ENCODE data around the gene RFXANK. TPM values are rescaled to one million over a fixed set of nuclear protein-coding genes. Genes with fewer than 3 reads are reported as not detected.

The RFXANK gene
- total RNA-seq (2014; rRNA removed; shearing (Covaris generic)), result 103 and 105 TPM in 2 replicates
- 114 and 115 TPM in 2 replicates for total RNA-seq (2022)
- Bru-seq, nascent RNA, result percentile 59 among the genes with signal in this experiment
- percentile 70 among the genes with signal in this experiment for BruChase-seq, experiment 1, labeled RNA remaining after a 6-hour chase
- BruChase-seq, experiment 2, labeled RNA remaining after a 2-hour chase, result percentile 65 among the genes with signal in this experiment
- long read RNA-seq, transcript RFXANK-202 (8 exons, 1,059 nt), result major isoform, 17 of 71 reads
- long read RNA-seq, transcript RFXANK-203 (9 exons, 1,212 nt), result minor isoform, 16 of 71 reads
- long read RNA-seq, partial matches to known transcripts, result 8 of 71 reads
- long read RNA-seq, other reads (novel, unspliced or antisense), result 28 of 71 reads

DNA sequence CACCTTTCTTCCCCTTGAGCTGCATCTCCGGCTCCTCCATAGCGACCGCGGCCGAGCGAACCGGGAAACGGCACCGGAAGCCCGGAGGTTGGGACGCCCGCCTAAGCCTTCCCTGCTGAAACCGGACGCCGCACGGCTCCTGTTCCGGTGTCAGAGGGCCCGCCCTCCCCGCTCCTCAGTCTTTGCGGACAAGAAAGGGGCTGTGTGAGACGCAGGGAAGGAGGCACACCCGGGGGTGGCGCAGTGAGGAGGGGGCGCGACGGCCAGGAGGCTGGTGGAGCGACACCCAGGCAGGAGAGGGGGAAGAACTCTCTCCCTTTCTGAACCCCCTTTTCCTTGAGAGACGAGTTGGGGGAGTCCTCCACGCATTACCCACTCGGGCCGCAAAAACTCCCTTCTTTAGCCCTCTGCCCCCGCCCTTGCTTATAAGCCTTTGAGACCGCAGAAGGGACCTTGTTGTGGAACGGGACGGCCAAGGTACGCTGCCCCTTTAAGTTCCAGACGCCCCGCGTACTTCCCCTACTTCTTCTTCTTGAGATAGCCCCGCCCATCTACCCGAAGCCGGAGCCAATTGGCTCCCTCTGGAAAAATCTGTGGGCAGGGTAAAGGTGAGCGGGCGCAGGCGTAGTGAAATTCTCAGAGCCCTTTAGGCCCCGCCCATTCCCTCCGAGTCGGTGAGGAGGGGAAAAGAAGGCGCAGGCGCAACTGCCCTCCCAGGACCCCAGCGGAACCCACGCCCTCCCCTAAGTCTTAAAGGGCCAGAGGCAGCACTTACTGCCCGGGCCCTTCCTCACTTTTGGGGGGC is at the start of gene RFXANK, which contains the start of gene BORCS8:
RFXANK (plus strand) TSS at position 181 of the 805 bp plus-strand sequence. CDS start 1,689 bp downstream, outside the sequence.
BORCS8 (minus strand) TSS at position 75 of the 805 bp plus-strand sequence; CDS start at position 40, 35 bp downstream.
- peak; percentile 100 for DNase-seq (ENCODE audit: low spot score)
- CTCF ChIA-PET (ENCODE audit: unreplicated experiment), result interaction anchor here (0.5 to 1.2 kb wide), 2 partner anchors 11 to 141 kb away, joined by 3 to 7 read pairs; partner anchors contain the start of gene NR2C2AP
- Histone ChIP-seq H4K20me1 (ENCODE audit: insufficient read depth, low read length) (no peaks in the 10 kb centered on the region), H3K9me3 (ENCODE audit: low read length) (no peaks in the 10 kb centered on the region), H3K4me3 (ENCODE audit: low read depth, low read length, poor library complexity, severe bottlenecking) (peak within 1 kb of the TSS; percentile 93), H2AFZ (ENCODE audit: low read length) (peak within 1 kb of the TSS; percentile 87; the same call in 1 of the 2 replicates), H3K36me3 (ENCODE audit: insufficient read depth, low read length) (peaks cover 23% of the 10 kb centered on the region), H3K9me2 (ENCODE audit: insufficient read depth, low read length) (no peaks in the 10 kb centered on the region), H3K27ac (ENCODE audit: low read depth, low read length, poor library complexity, severe bottlenecking) (peak within 1 kb of the TSS; percentile 89), H3K4me1 (ENCODE audit: insufficient read depth, low read length, poor library complexity, severe bottlenecking) (peaks cover 31% of the 10 kb centered on the region), H3K79me2 (ENCODE audit: insufficient read depth, low read depth, low read length) (peaks cover 34% of the 10 kb centered on the region), H3K4me2 (ENCODE audit: low read length) (peak within 1 kb of the TSS; percentile 93)
- POLR2A ChIA-PET, result interaction anchor here (0.8 to 2.4 kb wide), 5 partner anchors 10 to 36 kb away, joined by 3 to 24 read pairs (median 3); partner anchors contain the start of genes MEF2B and NR2C2AP
- intact Hi-C loops (cut with micrococcal nuclease; ENCODE audit: unreplicated experiment), result loop anchor here (1.0 to 5.0 kb wide), 3 partner anchors 170 to 298 kb away; partner anchors contain the start of gene GATAD2A
- BruUV-seq (replicated peaks), result no TSS peak
- TF ChIP-seq CTCF (conservative IDR thresholded peaks at IDR 0.05; ENCODE audit: low read length), result no peak
- no peak for TF ChIP-seq EZH2phosphoT487 (IDR thresholded peaks at IDR 0.05; ENCODE audit: borderline replicate concordance, low read depth, low read length)

GRCh38 chr19:19142347-19142746 is 49.7 kb upstream of the RFXANK start:
- ChIA-PET POLR2A (interaction anchor here (0.7 kb wide), 1 partner anchor 28 kb away, joined by 3 read pairs; the partner anchor contains the start of gene MEF2B), CTCF (ENCODE audit: unreplicated experiment) (no interaction called here)
- Histone ChIP-seq H3K4me1 (ENCODE audit: insufficient read depth, low read length, poor library complexity, severe bottlenecking) (peaks cover 47% of the 10 kb centered on the region), H2AFZ (ENCODE audit: low read length) (no peak overlapping the region), H3K79me2 (ENCODE audit: insufficient read depth, low read depth, low read length) (peaks cover 7% of the 10 kb centered on the region; the same call in 1 of the 2 replicates), H3K4me3 (ENCODE audit: low read depth, low read length, poor library complexity, severe bottlenecking) (no peak overlapping the region), H3K27ac (ENCODE audit: low read depth, low read length, poor library complexity, severe bottlenecking) (no peak overlapping the region), H3K4me2 (ENCODE audit: low read length) (no peak overlapping the region), H3K9me3 (ENCODE audit: low read length) (no peaks in the 10 kb centered on the region), H3K36me3 (ENCODE audit: insufficient read depth, low read length) (peaks cover 42% of the 10 kb centered on the region), H3K9me2 (ENCODE audit: insufficient read depth, low read length) (no peaks in the 10 kb centered on the region), H4K20me1 (ENCODE audit: insufficient read depth, low read length) (no peaks in the 10 kb centered on the region)
- intact Hi-C loops (cut with micrococcal nuclease; ENCODE audit: unreplicated experiment), result loop anchor here (1.0 kb wide), 1 partner anchor 77 kb away; no protein-coding TSS in a partner anchor
- no peak for TF ChIP-seq CTCF (conservative IDR thresholded peaks at IDR 0.05; ENCODE audit: low read length)
- TF ChIP-seq EZH2phosphoT487 (IDR thresholded peaks at IDR 0.05; ENCODE audit: borderline replicate concordance, low read depth, low read length), result no peak
- no peak for DNase-seq (ENCODE audit: low spot score)
- no TSS peak for BruUV-seq (replicated peaks)
